ENCODE results near the gene RBM22. TPM values are rescaled to one million over a fixed set of nuclear protein-coding genes. Genes with fewer than 3 reads are reported as not detected.

The RBM22 gene
- total RNA-seq, 1 experiment from 2014 or later: 53.4 TPM

DNA sequence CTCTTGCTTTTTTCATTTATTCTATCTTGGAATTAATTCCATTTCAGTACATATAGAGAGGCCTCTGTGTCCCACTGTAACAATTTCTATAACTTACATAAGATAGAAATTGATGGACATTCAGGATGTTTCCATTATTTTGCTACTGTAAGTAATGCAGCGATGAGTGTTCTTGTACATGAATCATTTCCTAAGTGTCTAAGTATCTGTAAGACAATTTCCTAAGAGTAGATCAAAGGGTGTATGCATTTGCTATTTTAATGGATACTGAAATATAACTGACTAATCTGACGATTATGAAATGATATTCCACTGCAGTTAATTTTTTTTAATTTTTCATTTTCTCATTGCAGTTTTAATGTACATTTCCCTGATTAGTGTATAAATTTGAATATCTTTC is 23.0 kb upstream of the RBM22 start:
- no TSS peak for BruUV-seq (replicated peaks)

DNA sequence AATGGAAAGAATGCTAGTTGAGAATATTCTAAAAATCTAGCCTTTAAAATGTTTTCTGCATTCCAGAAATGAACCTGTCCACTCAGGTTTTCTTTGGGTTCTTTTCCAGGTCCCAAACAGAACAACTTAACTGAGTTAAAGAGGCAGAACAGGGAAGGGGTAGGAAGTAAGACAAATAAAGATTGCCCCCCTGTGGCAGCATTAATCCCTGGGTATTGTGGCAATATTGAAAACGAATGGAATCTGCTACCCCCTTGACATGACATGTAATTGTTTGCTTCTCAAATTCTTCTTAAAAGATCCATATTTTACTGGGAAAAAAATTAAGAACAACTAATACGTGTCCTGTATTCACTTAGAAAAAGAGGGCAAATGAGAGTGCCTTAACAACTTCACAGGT is 9.3 kb upstream of the RBM22 start:
- no TSS peak for BruUV-seq (replicated peaks)
- TF ChIP-seq, protein P1, sequence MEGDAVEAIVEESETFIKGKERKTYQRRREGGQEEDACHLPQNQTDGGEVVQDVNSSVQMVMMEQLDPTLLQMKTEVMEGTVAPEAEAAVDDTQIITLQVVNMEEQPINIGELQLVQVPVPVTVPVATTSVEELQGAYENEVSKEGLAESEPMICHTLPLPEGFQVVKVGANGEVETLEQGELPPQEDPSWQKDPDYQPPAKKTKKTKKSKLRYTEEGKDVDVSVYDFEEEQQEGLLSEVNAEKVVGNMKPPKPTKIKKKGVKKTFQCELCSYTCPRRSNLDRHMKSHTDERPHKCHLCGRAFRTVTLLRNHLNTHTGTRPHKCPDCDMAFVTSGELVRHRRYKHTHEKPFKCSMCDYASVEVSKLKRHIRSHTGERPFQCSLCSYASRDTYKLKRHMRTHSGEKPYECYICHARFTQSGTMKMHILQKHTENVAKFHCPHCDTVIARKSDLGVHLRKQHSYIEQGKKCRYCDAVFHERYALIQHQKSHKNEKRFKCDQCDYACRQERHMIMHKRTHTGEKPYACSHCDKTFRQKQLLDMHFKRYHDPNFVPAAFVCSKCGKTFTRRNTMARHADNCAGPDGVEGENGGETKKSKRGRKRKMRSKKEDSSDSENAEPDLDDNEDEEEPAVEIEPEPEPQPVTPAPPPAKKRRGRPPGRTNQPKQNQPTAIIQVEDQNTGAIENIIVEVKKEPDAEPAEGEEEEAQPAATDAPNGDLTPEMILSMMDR (IDR thresholded peaks at IDR 0.05; ENCODE audit: unreplicated experiment): no peak
- CTCF ChIA-PET: no interaction called here
- Mint-ChIP-seq H3K27me3 (ENCODE audit: unreplicated experiment) (no peaks in the 10 kb centered on the region), H3K4me3 (ENCODE audit: low read depth, unreplicated experiment) (no peak overlapping the region), H3K36me3 (ENCODE audit: insufficient read depth, unreplicated experiment) (peaks cover 23% of the 10 kb centered on the region), H3K4me1 (ENCODE audit: low read depth, unreplicated experiment) (no peaks in the 10 kb centered on the region), H3K9me3 (ENCODE audit: low read depth, unreplicated experiment) (no peaks in the 10 kb centered on the region), H3K27ac (ENCODE audit: unreplicated experiment) (no peak overlapping the region)
- intact Hi-C loops (cut with micrococcal nuclease; ENCODE audit: unreplicated experiment): loop anchor here (1.0 kb wide), 1 partner anchor 149 kb away; no protein-coding TSS in a partner anchor
- DNase-seq: peak; percentile 17

More for the DNA sequence above, 23.0 kb upstream of the RBM22 start:
- no peak overlapping the region for H3K4me3 Mint-ChIP-seq (ENCODE audit: low read depth, unreplicated experiment)
- CTCF ChIA-PET: no interaction called here
- no peaks in the 10 kb centered on the region for H3K27me3 Mint-ChIP-seq (ENCODE audit: unreplicated experiment)
- no peak overlapping the region for H3K27ac Mint-ChIP-seq (ENCODE audit: unreplicated experiment)
- no peak for DNase-seq
- peaks cover 55% of the 10 kb centered on the region for H3K36me3 Mint-ChIP-seq (ENCODE audit: insufficient read depth, unreplicated experiment)
- TF ChIP-seq, protein P1 (IDR thresholded peaks at IDR 0.05; ENCODE audit: unreplicated experiment): no peak
- no peaks in the 10 kb centered on the region for H3K9me3 Mint-ChIP-seq (ENCODE audit: low read depth, unreplicated experiment)
- intact Hi-C loops (cut with micrococcal nuclease; ENCODE audit: unreplicated experiment): no loop called here
- H3K4me1 Mint-ChIP-seq (ENCODE audit: low read depth, unreplicated experiment): peaks cover 10% of the 10 kb centered on the region

DNA sequence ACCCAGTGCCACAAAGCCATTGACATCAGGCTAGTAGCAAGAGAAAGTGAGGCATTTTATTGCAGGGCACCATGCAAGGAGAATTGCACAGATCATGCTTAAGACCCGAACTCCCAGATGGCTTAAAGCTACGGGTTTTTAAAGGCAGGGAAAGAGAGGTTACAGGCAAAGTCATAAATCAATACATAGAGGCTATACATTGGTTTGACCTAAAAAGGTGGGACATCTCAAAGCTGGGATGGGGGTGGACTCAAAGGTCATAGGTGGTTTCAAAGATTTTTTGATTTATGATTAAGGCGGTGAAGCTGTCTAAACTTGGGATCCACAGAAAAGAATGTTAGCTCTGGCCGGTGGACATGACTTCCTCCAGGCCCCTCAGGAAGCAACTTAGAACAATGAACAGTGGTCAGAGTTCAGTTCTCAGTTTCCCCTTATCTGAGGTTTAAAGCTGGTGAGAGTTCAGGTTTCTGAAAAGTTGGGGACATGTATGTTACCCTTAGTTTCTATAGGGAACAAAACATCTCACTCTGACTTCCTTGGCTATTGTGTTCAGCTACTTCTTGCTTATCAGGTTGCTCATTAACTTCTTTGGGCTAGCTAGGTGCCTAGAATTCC is 6.0 kb upstream of the RBM22 start:
- H3K27me3 Mint-ChIP-seq (ENCODE audit: unreplicated experiment): no peaks in the 10 kb centered on the region
- no peak for DNase-seq
- intact Hi-C loops (cut with micrococcal nuclease; ENCODE audit: unreplicated experiment): no loop called here
- CTCF ChIA-PET: interaction anchor here (1.1 kb wide), 1 partner anchor 147 kb away, joined by 3 read pairs; no protein-coding TSS in a partner anchor
- no peaks in the 10 kb centered on the region for H3K9me3 Mint-ChIP-seq (ENCODE audit: low read depth, unreplicated experiment)
- no peaks in the 10 kb centered on the region for H3K4me1 Mint-ChIP-seq (ENCODE audit: low read depth, unreplicated experiment)
- H3K36me3 Mint-ChIP-seq (ENCODE audit: insufficient read depth, unreplicated experiment): peaks cover 8% of the 10 kb centered on the region
- no peak overlapping the region for H3K27ac Mint-ChIP-seq (ENCODE audit: unreplicated experiment)
- TF ChIP-seq, protein P1 (IDR thresholded peaks at IDR 0.05; ENCODE audit: unreplicated experiment): no peak
- H3K4me3 Mint-ChIP-seq (ENCODE audit: low read depth, unreplicated experiment): no peak overlapping the region
- BruUV-seq (replicated peaks): no TSS peak

DNA sequence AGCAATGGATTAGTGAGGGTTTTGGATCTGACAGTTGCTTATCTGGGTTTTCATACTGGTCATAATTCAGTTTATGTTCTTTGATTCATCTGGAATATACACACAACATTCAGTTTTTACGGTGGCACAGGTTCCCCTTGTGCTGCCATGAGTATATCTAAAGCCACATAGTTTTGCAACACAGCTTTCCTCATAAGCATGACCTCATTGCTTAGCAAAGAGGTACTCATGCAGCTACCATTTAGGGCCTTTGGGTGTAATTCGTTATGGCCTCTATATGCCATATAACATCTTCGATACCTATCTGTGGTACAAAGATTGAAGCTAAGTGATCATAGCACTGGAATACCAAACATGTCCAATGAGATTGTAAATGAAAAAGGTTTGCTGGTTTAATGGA is 2.9 kb upstream of the RBM22 start:
- TF ChIP-seq, protein P1 (IDR thresholded peaks at IDR 0.05; ENCODE audit: unreplicated experiment): no peak
- no peak overlapping the region for H3K4me3 Mint-ChIP-seq (ENCODE audit: low read depth, unreplicated experiment)
- intact Hi-C loops (cut with micrococcal nuclease; ENCODE audit: unreplicated experiment): loop anchor here (2.0 kb wide), 1 partner anchor 39 kb away; no protein-coding TSS in a partner anchor
- H3K9me3 Mint-ChIP-seq (ENCODE audit: low read depth, unreplicated experiment): no peaks in the 10 kb centered on the region
- CTCF ChIA-PET: no interaction called here
- no peak overlapping the region for H3K27ac Mint-ChIP-seq (ENCODE audit: unreplicated experiment)
- H3K27me3 Mint-ChIP-seq (ENCODE audit: unreplicated experiment): no peaks in the 10 kb centered on the region
- no peaks in the 10 kb centered on the region for H3K36me3 Mint-ChIP-seq (ENCODE audit: insufficient read depth, unreplicated experiment)
- no peaks in the 10 kb centered on the region for H3K4me1 Mint-ChIP-seq (ENCODE audit: low read depth, unreplicated experiment)
- DNase-seq: no peak
- no TSS peak for BruUV-seq (replicated peaks)

All from Calu3 (cell line).